NCI-H2196 treated with DMSO at 0.1 percent for 48 hours (cell line): Measurements from ENCODE around the gene ACTL6B.

Source experiments
- DNase-seq: peaks from one replicate; lab custom pipeline; 2025; ENCODE audit not compliant: unreplicated experiment; lab: John Stamatoyannopoulos, UW

The ACTL6B gene

DNA sequence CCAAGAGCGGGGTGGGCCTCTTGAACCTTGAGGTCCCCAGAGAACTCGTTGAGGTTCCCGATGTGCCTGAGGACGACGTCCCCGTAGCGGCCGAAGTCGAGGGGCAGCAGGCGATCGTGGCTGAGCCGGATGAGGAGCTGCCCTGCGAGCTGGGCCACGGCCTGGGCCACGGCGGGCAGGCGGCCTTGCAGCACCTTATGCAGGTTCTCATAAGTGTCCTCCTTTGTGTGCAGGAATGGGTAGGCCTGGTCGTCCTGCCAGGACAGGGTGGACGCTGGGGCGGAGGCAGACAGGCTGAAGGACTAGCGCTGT lies 29.1 kb downstream of the ACTL6B start:
- DNase-seq, result no peak

DNA sequence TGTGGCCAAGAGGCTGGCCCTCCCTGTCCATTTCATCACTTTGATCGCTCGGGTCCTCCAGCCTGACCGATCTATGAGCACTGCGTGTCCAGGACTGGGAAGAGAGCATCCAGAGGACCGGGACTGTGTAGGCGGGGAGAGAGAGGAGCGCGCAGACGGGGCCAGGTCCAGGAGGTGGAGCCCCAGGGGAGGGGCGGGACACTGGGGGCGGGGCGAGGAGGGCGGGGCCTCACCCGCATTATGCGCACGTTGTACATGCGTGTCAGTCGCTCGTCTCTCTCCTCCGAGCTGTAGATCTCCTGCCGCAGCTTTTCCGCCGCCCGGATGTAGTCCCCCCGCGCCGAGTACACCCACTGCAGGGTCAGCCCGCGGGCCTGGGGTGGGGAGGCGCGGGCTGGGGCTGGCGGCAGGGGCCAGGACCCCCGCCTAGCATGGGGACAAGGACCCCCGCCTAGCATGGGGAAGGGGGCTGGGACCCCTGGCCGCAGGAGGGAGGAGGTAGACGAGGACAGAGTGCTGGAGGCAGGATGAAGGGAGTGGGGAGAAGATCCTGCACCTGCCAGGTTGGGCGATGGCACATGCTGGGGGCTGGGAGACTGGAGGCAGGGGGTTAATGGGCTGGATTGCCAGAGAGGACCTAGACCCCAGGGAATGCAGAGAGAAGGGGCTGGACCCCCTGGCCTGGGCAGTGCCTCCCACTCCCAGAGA lies 29.6 kb downstream of the ACTL6B start:
- peak; percentile 75 for DNase-seq

DNA sequence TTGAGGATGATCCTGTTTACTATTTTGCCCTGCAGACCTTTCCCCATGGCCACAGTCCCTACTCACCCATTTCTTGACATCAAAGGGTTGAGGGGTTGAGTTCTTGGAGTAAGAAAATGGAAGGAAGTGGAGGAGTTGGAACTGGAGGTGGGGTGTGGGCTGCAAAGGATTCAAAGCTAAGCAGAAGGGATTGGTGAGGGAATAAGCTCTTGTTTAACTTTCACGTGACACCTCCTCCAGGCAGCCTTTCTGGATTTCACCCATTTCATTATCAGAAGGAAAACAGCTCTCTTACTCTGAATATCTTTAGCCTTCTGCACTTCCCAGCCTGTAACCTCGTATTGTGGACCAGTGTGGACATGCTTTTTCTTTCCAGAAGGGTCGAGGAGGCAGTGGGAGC lies 30.2 kb downstream of the ACTL6B start:
- no peak for DNase-seq

DNA sequence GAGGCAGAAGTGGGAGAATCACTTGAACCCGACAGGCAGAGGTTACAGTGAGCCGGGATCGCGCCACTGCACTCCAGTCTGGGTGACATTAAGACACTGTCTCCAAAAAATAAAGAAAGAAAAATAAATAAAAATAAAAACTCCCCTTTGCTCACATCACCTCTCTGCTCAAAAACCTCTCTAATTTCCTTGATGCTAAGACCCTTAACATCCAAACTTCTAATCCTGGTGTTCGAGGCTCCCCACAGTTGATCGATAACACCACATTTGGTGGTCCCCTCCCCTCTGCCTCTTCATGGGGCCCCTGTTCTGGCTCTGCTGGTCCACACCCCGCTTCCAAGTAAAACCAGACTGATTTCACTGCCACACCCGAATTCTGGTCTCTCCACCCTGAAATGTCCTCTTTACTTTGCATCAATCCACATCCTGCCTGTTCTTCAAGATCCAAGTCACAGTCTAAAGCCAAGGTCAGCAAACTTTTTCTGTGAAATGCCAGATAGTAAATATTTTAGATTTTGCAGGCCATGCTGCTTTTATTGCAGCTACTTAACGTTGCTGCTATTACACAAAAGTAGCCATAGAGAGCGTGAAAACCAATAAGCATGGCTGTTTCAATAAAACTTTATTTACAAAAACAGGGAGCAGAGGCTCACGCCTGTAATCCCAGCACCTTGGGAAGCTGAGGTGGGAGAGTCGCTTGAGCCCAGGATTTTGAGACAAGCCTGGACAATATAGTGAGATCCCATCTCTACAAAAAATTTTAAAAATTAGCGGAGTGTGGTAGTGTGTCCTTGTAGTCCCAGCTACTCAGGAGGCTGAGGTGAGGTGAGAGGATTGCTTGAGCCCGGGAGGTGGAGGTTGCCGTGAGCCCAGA lies 32.1 kb downstream of the ACTL6B start:
- DNase-seq, result no peak

DNA sequence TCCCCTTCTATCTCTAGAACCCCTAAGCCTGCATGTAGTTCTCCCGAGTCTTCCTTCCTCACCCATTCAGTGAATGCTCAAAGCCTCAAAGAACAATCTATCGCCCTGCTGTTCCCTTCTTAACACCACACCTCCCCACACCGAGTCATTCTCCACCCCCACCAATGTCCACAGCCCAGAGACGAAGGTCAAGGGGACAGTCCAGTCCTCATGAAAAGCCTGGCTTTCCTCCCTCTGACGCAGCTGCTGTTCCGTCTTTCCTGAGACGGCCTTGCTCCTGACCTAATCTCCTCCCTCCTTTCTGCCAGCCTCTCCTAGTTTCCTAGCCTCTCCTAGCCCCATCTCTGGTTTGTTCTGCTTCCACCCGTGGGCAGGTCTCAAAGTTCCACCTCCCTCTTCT lies 34.7 kb downstream of the ACTL6B start:
- no peak for DNase-seq

DNA sequence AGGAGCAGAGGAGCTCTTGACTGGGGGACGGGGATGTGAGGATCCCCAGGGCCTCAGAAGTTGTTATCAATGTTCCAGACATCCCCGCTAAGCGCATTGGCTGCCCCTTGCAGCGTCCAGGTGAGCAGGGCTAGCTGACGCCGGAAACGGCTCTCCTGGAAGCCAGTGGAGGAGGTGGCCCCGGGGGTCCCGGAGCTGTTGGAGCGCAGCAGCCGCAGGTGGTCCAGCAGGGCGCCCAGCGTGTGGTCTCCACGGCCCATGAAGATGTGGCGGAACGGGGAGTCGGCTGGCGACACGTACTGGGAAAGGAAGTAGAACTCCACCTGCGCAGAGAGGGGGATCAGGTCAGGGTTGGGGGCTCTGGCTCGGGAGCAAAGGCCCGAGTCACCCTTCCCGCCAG lies 35.4 kb downstream of the ACTL6B start:
- DNase-seq, result no peak

DNA sequence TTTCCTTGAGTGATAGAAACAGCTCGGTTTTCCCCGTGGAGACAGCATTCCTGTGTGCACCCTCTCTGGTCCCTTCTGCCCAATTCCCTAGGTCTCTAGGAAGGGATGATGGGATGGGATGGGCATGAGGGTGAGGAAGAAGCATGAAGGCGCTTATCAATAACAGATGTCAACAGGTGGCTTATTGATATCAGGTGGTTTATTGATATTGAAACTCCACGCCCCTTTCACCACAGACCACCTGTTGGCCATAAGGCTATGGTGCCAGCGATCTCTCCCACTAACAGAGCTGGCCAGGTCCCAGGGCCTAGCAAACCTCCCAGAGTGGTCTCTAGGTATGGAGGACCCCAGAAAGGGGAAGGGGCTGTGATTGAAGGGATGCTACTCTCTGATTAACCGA lies 36.0 kb downstream of the ACTL6B start:
- no peak for DNase-seq

DNA sequence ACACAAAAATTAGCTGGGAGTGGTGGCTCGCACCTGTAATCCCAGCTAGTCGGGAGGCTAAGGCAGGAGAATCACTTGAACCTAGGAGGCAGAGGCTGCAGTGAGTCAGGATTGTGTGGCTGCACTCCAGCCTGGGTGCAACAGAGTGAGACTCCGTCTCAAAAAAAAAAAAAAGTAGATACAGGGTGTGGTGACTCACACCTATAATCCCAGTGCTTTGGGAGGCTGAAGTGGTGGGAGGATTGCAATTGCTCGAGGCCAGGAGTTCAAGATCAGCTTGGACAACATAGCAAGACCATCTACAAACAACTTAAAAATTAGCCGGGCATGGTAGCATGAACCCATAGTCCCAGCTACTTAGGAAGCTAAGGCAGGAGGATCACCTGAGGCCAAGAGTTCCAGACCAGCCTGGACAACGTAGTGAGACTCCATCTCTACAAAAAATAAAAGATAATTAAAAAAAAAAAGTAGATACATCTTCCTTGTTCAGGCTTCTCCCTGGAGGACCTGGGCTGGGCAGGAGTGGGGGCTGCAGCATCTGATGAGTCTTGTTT lies 41.9 kb downstream of the ACTL6B start:
- no peak for DNase-seq

DNA sequence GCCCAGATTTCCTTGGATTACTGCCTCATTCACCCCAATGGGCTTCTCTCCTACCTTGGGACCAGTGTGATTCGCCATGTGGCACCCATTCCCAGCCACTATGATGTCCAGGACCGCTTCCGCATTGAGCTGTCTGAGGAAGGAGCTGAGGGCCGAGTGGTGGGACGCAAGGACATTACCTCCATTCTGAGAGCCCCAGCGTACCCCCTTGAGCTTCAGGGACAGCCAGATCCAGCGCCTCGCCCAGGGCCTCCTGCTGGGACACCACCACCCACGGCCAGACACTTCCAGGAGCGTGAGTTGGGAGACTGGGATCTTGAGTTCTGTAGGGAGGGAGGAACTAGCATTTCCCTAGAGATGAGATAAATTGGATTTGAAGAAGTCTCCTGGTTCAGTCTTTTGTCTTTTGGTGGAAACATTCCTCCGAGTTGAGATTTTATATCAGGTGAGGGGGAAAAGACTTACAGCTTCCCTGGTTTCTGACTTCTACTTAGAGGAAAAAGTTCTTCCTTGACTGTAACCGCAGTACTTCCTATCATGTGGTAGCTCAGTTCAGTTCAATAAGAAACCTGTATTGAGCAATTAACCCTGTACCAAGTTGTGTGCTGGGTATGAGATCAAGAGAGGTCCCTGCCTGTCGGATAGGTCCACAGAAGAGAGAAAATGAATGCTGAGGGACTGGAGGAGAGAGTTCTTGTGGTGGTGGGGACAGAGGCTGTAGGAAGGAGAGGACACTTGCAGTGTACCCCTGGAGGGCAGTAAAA lies 42.7 kb downstream of the ACTL6B start:
- no peak for DNase-seq

DNA sequence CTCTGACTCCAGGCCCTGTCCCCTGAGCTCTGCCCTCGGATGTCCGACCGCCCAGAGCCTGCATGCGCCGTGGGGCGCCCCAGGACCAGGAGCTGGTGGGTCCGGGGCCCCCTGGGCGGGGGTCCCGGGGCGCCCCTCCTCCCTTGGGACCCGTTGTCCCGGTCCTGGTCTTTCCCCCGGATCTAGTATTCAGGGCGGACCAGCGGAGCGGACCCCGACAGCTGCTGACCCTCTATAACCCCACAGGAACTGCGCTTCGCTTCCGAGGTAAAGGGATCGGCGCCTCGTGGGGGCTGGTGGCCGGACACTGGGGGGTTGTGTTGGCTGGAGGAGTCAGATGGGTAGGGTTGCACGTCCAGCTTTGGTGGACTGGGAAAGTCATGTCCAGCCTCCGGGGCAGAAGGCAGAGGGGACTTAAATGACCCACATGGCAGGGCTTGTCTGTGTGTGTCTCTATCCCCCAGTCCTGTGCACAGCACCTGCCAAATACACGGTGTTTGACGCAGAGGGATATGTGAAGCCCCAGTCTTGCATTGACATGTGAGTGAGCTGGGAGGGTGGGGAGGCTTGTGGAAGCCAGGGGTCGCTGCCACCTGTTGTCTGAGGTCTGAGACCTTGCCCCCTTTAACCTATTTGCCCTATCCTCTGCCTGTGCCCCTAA lies 43.4 kb downstream of the ACTL6B start:
- no peak for DNase-seq

DNA sequence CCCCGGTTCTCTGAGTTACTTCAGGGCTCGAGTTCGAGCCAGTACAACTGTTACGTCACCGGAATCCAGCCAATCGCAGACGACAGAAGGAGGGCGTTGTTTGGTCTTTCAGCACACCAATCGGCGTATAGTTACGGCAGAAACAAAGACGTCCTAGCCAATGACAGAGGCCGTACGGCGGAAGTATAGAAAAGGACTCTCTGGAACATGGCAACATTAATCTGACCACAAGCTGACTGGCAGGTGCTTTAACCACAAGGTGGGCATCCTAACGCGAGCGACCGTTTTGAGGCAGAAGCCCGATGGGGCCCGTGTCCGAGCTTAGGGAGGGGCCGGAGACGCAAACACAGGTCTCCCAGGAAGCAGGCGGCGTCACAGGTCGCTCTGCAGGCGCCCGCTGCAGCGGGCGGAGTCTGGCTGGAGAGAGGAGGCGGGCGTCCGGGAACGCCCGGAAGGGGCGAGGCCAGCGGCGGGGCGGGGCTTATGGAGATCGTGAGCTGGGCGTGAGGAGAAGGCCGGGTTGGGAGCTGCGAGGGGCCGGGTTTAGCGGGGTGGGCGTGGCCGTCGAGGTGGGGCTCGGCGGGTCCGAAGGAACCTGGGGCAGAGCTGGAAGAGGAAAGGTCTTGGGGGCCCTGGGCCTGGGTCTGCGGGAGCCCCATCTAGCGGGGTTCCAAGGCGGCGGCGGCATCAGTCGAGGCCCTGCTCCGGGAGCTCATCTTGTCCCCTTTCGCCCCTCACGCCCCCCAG lies 44.1 kb downstream of the ACTL6B start, which contains the start of gene MOSPD3:
Gene MOSPD3 (plus strand): TSS at position 558 of the 747 bp plus-strand sequence. CDS start 252 bp downstream, outside the sequence.
- DNase-seq, result peak; percentile 98

DNA sequence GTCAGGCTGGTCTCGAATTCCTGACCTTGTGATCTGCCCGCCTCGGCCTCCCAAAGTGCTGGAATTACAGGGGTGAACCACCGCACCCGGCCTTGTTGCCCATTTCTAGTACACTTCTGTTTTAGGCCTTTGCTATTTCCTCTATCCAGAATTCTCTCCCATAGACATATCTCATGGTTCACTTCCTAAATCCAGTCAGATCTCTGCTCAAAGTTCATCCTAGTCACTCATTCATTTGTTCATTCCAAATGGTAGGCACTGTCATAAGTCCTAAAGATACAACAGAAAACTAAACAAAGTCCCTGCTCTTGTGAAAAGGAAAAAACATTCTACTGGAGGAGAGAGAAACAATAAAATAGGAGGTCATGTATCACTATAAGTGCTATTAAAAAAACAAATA lies 46.3 kb downstream of the ACTL6B start:
- DNase-seq, result no peak

DNA sequence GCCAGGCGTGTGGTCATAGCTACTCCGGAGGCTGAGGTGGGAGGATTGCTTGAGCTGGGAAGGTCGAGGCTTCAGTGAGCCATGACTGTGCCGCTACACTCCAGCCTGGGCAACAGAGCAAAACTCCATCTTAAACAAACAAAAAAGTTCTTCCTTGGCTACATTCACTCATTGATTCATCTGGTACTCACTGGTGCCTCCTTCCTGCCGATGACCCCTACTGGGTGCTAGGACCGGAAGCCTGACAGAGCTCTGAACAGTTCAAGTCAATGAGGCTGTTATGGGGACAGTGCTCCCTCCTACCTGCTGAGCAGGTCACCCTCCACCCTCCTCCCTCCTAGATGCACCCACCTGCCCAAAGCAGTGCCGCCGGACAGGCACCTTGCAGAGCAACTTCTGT lies 49.1 kb downstream of the ACTL6B start:
- no peak for DNase-seq

DNA sequence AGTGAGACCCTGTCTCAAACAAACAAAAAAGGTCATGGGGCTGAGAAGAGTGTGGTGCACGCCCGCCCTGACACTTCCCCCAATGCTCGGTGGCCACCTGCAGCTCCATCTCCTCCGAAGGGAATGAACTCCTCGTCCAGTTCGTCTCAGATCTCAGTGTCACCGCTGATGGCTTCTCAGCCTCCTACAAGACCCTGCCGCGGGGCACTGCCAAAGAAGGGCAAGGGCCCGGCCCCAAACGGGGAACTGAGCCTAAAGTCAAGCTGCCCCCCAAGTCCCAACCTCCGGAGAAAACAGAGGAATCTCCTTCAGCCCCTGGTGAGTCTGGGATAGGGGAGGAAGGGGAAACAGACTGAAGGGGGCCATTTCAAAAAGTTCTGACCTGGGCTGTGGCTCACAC lies 49.9 kb downstream of the ACTL6B start:
- no peak for DNase-seq

DNA sequence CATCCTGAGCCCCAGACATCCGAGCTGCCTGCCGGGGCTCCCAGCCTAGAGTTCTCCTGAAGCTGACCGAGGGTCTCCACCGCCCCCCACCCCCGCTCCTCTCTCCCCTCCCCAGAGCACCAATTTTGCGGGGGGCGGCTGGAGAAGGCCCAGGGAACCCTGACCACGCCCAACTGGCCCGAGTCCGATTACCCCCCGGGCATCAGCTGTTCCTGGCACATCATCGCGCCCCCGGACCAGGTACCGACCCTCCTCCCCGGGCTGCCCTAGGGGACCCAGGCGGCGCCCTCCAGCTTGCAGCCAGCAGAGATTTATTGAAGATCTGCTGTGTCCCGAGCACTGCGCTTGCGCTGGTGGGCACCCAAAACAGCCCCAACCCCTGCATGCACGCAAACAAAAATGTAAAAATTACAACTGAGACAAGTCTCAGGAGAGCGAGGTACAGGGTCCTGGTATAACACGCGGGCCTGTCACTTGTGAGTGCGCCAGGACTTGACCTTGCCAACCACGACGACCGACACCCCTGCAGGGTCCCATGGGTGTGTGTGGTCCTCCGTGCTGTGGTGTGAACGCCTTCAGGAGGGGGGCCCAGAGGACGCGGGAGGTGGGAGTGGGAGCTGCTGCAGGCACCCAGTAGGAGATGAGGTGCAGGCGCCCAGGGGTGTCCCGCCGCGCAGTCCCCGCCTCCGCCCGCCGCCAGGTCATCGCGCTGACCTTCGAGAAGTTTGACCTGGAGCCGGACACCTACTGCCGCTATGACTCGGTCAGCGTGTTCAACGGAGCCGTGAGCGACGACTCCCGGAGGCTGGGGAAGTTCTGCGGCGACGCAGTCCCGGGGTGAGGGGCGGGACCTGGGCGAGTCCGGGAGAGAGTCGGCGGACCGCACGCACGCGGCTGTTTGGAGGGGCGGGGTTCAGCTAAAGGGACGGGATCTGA lies 51.0 kb downstream of the ACTL6B start:
- no peak for DNase-seq

DNA sequence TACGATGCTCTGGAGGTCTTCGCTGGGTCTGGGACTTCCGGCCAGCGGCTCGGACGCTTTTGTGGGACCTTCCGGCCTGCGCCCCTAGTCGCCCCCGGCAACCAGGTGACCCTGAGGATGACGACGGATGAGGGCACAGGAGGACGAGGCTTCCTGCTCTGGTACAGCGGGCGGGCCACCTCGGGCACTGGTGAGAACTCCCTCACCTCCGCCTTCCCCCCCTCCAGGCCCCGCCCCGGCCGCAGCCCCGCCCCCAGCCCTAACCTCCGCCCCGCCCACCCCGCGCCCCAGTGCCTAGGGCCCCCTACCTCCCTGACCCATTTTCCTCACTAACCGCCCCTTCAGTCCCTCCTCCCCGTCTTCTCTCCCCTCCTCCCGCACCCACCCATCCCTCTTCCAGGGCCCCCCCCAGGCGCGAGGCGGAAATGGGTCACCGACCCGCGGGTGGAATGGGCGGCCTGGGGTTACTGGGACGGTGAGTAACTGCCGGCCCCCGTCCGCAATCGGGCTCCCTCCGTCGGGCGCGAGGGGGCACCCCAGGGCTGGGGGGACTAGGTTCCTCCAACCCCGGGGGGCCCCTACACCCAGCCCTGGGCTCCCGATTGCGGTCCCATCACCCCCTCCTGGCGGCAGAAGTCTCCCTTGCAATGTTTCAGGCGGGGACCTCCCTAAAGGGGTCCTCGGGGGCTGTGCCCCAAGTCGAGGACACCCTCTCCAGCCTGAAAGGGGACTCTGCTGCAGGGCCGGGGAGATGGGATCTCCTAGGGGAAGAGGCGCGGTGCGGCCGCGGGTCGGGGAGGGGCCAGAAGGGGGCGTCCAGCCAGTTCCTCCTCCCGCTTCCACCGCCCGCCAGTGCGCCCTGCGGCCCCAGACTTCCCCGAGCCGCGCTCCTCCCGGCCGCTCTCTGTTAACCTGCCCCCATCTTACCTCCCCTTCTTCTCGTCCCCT lies 51.9 kb downstream of the ACTL6B start:
- DNase-seq, result peak; percentile 61

DNA sequence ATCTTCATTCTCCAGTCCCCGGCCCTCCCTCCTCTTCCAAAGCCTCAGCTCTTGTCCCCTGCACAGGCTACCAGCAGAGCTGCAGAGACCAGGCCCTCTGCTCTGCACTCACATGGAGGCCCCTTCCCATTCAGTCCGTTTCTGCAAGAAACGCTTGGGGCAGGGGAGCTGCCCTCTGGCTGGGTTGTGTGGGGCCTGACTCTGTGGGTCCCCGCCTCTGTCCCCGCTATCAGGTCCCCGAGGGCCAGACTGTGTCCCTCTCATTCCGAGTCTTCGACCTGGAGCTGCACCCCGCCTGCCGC lies 52.6 kb downstream of the ACTL6B start:
- no peak for DNase-seq
